ENCODE results near the gene NEDD4L. TPM values are rescaled to one million over a fixed set of nuclear protein-coding genes. Genes with fewer than 3 reads are reported as not detected.

Gene NEDD4L
- total and polyA plus RNA-seq, 10 of the 15 experiments (the other 5 are each of a cell fraction or from before 2014, with no cell fraction given): 7.4 to 24.0 (median 17.7) TPM

DNA sequence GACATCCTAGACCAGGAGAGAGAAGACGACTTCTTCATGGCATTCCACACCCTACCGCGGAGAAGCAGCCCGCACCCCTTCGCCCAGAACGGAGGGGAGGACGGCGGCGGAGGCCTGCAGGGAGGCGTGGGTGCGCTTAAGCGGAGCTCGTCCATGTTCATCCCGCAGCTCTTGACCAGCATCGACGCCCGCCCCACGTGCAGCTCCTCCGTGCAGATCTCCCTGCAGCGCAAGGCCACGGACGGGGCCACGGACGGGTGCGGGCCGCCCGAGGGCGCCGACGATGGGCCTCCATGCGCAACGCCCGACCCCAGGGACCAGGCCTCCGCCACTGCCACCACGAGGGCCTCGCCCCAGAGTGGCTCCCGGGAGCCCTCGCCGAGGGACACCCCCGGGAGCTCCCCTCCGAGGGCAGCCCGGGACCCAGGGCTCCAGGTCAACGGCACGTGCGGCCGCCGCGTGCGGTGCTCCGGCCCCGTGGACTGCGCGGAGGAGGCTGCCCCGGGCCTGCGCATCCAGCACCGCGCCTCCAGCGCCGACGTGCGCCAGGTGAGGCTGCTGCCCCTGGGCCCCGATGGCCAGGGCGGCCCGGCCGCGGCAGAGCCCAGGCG, 211.8 kb downstream of the NEDD4L start:
- no peak for FAIRE-seq
- Histone ChIP-seq H3K79me2 (ENCODE audit: control insufficient read depth, insufficient read depth, low read length) (no peaks in the 10 kb centered on the region), H3K36me3 (ENCODE audit: control insufficient read depth in 2 of 2, insufficient read depth in 2 of 2, low read length in 1 of 2) (no peaks in the 10 kb centered on the region; a peak in 2 of 4 replicates), H3K9ac (ENCODE audit: control insufficient read depth, insufficient read depth, low read length) (no peak overlapping the region), H3K27ac (ENCODE audit: control insufficient read depth, insufficient read depth) (no peak overlapping the region), H4K20me1 (ENCODE audit: control insufficient read depth, insufficient read depth) (no peaks in the 10 kb centered on the region), H3K9me3 (replicated peaks; ENCODE audit: control insufficient read depth, insufficient read depth, low read length) (no peaks in the 10 kb centered on the region; the same call in 2 of the 3 replicates), H3K27me3 (replicated peaks in 1 of 2; ENCODE audit: control insufficient read depth in 2 of 2, insufficient read depth in 2 of 2, low read length in 1 of 2) (no peaks in the 10 kb centered on the region), H3K4me1 (ENCODE audit: control insufficient read depth, insufficient read depth, low read length) (peaks cover 4% of the 10 kb centered on the region; the same call in 1 of the 2 replicates), H2AFZ (ENCODE audit: control insufficient read depth, low read depth, low read length) (no peak overlapping the region), H3K4me2 (ENCODE audit: control insufficient read depth, insufficient read depth) (no peak overlapping the region), H3K4me3 (no peak overlapping the region)
- no peak for DNase-seq (ENCODE audit: low read depth, low spot score)
- POLR2A ChIA-PET: interaction anchor here (0.7 kb wide), 1 partner anchor 31 kb away, joined by 3 read pairs; no protein-coding TSS in a partner anchor
- ATAC-seq: no peak
- in situ Hi-C loops (cut with MboI) (no loop called here), intact Hi-C loops (cut with micrococcal nuclease; ENCODE audit: unreplicated experiment) (no loop called here)
- SMC1A ChIA-PET (ENCODE audit: uncharacterized antibody, unreplicated experiment): no interaction called here
- CTCF ChIA-PET: no interaction called here
- 96% methylated on average over 51 of the region's 67 CpGs for WGBS (ENCODE audit: insufficient coverage, insufficient replicate concordance, low lambda C conversion rate, missing lambda C conversion rate)
- TF ChIP-seq BACH1 (IDR thresholded peaks at IDR 0.05; ENCODE audit: borderline replicate concordance) (no peak), EZH2 (IDR thresholded peaks at IDR 0.05; ENCODE audit: borderline replicate concordance, control insufficient read depth, low read depth, low read length) (no peak), EGR1 (IDR thresholded peaks at IDR 0.05; ENCODE audit: borderline replicate concordance in 1 of 2, low read depth in 2 of 2, low read length in 2 of 2) (no peak), POU2F2 (IDR thresholded peaks at IDR 0.05; ENCODE audit: borderline replicate concordance, low read depth, low read length) (no peak), CHD4 (IDR thresholded peaks at IDR 0.05) (no peak)
- TF ChIP-seq, protein P1, sequence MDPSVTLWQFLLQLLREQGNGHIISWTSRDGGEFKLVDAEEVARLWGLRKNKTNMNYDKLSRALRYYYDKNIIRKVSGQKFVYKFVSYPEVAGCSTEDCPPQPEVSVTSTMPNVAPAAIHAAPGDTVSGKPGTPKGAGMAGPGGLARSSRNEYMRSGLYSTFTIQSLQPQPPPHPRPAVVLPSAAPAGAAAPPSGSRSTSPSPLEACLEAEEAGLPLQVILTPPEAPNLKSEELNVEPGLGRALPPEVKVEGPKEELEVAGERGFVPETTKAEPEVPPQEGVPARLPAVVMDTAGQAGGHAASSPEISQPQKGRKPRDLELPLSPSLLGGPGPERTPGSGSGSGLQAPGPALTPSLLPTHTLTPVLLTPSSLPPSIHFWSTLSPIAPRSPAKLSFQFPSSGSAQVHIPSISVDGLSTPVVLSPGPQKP (IDR thresholded peaks at IDR 0.05; ENCODE audit: low read depth, low read length): no peak
- TF ChIP-seq, protein P2, sequence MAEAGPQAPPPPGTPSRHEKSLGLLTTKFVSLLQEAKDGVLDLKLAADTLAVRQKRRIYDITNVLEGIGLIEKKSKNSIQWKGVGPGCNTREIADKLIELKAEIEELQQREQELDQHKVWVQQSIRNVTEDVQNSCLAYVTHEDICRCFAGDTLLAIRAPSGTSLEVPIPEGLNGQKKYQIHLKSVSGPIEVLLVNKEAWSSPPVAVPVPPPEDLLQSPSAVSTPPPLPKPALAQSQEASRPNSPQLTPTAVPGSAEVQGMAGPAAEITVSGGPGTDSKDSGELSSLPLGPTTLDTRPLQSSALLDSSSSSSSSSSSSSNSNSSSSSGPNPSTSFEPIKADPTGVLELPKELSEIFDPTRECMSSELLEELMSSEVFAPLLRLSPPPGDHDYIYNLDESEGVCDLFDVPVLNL (IDR thresholded peaks at IDR 0.05; ENCODE audit: low read depth, low read length): no peak
- TF ChIP-seq, protein P3, sequence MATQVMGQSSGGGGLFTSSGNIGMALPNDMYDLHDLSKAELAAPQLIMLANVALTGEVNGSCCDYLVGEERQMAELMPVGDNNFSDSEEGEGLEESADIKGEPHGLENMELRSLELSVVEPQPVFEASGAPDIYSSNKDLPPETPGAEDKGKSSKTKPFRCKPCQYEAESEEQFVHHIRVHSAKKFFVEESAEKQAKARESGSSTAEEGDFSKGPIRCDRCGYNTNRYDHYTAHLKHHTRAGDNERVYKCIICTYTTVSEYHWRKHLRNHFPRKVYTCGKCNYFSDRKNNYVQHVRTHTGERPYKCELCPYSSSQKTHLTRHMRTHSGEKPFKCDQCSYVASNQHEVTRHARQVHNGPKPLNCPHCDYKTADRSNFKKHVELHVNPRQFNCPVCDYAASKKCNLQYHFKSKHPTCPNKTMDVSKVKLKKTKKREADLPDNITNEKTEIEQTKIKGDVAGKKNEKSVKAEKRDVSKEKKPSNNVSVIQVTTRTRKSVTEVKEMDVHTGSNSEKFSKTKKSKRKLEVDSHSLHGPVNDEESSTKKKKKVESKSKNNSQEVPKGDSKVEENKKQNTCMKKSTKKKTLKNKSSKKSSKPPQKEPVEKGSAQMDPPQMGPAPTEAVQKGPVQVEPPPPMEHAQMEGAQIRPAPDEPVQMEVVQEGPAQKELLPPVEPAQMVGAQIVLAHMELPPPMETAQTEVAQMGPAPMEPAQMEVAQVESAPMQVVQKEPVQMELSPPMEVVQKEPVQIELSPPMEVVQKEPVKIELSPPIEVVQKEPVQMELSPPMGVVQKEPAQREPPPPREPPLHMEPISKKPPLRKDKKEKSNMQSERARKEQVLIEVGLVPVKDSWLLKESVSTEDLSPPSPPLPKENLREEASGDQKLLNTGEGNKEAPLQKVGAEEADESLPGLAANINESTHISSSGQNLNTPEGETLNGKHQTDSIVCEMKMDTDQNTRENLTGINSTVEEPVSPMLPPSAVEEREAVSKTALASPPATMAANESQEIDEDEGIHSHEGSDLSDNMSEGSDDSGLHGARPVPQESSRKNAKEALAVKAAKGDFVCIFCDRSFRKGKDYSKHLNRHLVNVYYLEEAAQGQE (IDR thresholded peaks at IDR 0.05; ENCODE audit: low read depth, low read length): no peak
- RAD21 ChIA-PET (ENCODE audit: unreplicated experiment): no interaction called here
- BruUV-seq (replicated peaks): no TSS peak
